Head of caudate nucleus (tissue), 42 donors: Measurements from ENCODE around the gene APBB2.
A peak's percentile ranks its signal among the peaks of the same experiment; 100 is the strongest.
"Not testable (repeated sequence)": the region's sequence is repeated elsewhere in the genome, so short reads cannot be mapped to it uniquely, and the experiment has no call there.

Experiments
- DNase-seq, 42 donors: peaks; one replicate each; pipeline versions ENCODE4 v3.0.0 to v3.0.0-alpha.2; 2020 to 2021; ENCODE audit warnings: mixed read lengths in 7 of 42
- intact Hi-C: fragments of 100-400 bp; cut with DNase I; formaldehyde crosslinking; loops from one replicate; pipeline ENCODE4 v1.15.0; 2022

APBB2 gene

DNA sequence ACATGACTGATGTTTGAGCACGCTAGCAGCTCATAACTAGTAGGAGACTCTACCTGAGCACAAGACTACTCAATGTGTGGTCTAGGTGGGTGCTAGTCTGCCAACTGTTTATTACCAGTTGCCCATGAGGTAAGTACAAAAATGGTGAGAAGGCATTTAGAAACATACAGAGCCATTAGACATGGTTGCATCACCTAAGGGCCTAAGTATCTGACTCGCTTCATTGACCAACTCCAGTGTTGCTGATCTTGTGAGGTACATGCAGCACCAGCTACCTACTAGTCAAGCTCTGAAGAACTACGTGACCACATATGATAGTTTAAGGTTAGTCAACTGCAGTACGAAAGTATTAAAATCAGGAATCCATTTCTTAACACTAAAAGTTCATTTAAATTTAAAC lies 39.9 kb downstream of the APBB2 start:
- intact Hi-C loops: no loop called here

DNA sequence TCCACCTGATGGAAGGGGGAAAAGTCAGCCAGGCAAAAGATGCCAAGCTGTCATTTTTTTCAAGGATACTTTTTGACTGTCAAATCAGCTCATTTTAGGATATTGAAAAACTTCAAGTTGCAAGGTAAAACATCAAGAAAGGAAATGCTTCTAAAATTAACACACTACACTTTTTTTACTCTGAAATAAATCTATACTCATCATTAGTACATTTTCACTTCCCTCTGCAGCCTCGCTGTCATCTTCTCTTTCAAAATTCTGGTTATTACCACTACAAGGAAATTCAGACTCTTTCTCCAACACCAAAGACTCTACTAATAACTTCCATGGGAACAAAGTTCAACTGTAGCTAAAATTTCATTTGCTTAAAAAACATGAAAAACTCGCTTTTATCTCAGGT lies 41.6 kb downstream of the APBB2 start:
- intact Hi-C loops: no loop called here

More for the DNA sequence above, 39.9 kb downstream of the APBB2 start:
- DNase-seq: no peak

DNA sequence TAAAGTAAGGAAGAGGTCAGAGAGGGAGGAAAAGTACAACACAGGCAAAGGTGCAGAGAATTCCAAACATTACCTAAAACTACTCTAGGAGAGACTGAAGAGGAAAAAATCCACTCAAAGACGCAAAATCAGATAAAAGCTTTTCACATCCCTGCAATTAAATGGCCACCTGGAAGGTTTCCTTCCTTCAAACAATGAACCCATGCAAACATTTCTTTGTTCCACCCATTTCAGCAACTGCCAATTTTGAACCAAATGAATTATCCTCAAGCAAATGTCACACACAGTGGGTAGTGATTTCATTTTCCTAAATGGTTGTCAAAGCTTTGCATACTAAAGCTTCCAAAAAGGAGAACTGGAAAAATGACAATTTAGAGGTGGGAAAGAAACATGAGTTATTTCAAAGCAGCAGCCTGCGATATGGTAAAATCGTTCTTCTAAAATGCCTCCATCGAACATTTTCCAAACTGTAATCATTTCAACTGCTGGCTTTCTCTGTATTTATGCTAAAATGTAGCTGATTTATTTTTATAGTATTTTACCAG lies 45.0 kb downstream of the APBB2 start:
- intact Hi-C loops: no loop called here
- DNase-seq: no peak

More for the DNA sequence above, 41.6 kb downstream of the APBB2 start:
- no peak for DNase-seq

DNA sequence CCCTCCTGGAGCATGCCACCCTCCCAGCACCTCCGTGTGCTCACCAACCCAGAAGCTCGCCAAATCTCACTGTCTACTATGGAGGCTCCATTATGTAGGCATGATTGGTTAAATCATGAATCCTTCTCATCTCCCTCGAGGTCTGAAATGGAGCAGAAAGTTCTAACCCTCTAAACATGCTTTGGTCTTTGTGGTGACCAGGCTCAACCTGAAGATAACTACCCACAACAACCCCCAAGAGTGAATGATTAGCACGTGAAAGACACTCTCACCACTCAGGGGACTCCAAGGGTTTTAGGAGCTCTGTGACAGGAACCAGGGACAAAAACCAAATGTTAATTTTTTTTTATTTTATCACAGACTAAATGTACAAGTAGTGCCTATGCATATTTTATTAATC lies 47.2 kb downstream of the APBB2 start:
- intact Hi-C loops: no loop called here
- DNase-seq: no peak

DNA sequence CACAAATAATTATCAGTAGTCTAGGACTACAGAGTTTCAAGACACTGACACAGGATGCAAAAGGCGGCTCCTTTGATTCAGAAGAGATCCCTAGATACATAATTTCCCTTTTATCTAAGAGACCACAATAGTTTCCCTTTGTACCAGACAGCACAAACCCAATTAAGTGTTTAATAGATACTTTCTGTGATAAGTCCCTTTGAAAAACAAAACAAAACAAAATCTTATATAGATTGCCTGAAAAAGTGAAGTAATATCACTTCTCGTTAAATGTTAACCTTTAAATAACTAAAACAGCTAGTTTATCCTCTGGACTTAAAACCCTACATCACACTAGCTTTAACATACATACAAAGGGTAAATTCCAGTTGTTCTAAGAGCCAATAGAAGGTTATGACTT lies 49.9 kb downstream of the APBB2 start:
- intact Hi-C loops: no loop called here
- no peak for DNase-seq

DNA sequence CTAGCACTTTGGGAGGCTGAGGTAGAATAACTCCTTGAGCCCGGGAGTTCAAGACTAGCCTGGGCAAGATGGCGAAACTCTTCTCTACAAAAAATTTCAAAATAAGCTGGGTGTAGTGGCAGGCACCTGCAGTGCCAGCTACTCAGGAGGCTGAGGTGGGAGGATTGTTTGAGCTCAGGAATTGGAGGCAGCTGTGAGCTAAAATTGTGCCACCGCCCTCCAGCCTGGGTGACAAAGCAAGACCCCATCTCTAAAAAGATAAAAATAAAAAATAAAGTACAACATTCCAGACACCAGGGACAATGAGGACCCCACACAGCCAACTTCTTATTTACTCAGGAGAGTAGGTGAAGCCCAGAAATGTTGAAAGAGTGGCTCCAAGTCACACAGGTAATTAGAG lies 53.0 kb downstream of the APBB2 start:
- intact Hi-C loops: no loop called here
- DNase-seq: no peak

DNA sequence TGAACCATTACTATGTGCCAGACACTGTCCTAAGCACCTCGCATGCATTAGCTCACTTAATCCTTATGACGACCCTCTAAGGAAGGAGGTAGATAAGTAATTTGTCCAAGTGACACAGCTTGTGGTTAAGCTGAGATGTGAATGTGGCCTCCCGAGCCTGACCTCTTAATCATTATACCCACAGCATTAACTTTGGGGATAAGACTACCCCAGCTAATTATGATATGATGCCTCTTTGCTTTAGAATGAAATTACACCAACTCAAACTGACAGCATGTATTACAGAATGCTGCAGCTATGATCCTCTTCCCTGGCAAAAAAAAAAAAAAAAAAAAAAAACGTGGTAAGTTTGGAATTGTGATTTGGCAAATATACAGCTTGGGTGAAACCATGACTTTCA lies 53.5 kb downstream of the APBB2 start:
- intact Hi-C loops: no loop called here
- no peak for DNase-seq

DNA sequence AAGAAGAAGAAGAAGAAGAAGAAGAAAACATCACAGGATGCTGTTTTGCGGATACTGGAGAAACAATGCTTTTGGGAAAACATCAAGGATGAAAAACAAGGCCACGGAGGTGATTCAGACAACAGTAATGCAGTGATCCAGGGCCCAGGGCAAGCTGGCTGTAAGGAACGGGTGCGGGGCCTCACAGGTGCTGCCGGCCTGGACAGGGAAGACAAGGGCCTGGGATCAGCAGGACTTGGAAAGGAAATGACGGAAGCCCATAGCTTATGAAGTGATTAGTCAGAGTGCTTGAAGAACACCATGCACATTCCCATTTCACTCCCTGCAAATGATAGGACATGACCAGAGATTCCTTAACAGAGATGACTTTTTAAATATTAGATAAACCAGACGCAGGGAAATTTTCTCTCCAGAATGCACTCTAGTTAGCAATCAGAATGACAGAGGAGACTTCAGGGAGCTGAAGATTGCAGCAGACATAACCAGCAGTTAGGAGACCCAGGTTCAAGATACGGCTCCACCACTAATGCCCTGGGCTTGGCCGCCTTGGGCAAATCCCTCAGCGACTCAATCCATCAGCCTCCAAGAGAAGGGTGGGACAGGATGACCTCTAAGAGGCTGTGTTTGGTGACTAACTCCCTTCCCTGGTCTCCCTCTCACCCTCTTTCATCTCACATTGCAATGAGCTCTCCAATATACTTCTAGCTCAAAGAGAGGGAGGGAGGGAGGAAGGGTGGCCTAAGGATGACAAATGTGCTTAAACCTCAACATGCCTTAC lies 54.1 kb downstream of the APBB2 start:
- intact Hi-C loops: no loop called here

DNA sequence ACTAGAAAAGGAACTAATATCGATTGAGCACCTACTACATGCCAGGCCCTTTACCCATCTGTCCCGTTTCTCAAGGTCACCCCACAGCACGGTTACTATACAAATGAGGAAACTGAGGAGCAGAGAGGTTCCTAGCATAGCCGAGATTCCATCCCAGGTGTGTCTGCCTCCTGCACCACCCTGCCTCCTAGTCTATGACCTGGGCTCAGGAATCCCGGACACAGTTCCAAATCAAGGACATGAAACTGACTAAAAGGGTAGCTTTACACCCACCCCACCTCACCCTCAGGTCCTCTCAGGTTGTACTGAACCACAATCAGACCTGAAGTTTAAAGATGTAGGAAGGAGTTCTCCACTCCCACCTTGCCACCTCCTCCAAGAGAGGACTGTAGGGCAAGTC lies 55.6 kb downstream of the APBB2 start:
- DNase-seq: no peak

More for the DNA sequence above, 54.1 kb downstream of the APBB2 start:
- no peak for DNase-seq

DNA sequence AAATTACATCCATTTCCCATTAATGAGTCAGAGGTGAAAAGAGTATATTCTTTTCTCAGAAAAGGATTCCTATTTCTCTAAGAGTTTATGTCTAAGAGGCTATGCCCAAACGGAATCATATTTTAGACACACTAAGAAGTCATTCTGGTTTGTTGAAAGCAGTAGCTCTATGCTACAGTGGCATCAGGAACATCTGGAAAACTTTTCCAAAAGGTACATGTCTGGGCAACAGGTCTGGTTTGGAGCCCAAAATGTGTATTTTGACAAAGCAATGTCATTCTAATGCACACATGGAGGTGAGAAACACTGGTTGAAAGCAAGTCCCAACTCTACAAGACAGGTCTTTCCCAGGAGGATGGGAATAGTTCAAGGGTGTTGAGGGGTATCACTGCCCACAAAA lies 56.1 kb downstream of the APBB2 start:
- no peak for DNase-seq
- intact Hi-C loops: no loop called here

More for the DNA sequence above, 55.6 kb downstream of the APBB2 start:
- intact Hi-C loops: no loop called here

DNA sequence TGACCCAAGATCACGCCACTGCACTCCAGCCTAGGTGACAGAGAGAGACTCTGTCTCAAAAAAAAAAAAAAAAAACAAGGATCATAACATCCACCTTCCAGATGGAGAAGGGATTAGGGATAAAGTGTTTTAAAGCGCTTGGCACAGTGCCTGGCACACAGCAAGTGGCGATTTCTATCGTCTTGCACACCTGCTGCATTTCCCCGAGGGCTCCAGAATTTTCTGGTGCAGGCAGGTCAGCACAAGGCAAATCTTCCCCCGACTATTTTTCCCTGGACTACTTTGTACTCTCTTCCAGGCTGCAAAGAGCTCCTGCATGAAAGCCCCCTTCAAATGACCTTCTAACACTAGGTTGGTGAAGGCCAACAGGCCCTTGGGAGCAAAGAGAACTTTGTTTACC lies 57.3 kb downstream of the APBB2 start:
- no peak for DNase-seq
- intact Hi-C loops: no loop called here

DNA sequence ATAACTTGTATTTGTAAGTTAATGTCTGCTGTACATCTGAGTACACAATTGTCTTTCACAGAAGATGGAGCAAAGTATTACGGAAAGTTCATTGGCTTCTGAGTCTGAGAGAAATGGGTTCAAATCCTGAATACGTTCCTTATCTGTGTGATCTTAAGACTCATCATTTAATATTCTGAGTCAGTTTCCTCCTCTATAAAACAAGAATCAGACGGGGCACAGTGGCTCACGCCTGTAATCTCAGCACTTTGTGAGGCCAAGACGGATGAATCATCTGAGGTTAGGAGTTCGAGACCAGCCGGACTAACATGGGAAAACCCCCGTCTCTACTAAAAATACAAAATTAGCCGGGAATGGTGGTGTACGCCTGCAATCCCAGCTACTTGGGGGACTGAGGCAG lies 57.8 kb downstream of the APBB2 start:
- no peak for DNase-seq
- intact Hi-C loops: no loop called here

DNA sequence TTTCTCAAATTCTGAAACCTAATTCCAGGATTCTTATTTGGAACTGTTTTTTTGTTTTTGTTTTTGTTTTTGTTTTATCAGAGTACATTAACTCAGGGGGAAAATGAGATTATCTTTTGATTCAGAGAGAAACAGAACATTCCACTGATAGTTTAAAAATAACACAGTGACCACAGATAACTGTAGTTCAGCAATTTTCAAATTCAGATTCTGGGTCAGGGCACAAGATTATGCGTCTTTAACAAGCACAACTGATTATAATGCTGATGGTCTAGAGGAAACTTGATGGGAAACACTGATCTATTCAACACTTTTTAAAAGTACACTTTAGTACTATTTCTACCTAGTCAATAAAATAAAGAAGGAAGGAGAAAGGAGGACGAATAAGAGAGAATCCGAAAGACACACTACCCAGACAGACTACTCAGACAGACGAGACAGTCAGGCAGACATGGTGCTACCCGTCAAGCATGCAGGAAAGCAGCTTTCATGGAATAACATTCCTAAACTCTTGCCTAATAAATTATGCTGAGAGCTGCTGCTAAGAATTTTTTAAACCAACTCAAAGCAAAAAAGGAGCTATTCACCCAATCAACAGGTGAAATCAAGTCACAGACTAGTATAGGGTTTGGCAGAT lies 59.0 kb downstream of the APBB2 start:
- intact Hi-C loops: no loop called here
- no peak for DNase-seq

DNA sequence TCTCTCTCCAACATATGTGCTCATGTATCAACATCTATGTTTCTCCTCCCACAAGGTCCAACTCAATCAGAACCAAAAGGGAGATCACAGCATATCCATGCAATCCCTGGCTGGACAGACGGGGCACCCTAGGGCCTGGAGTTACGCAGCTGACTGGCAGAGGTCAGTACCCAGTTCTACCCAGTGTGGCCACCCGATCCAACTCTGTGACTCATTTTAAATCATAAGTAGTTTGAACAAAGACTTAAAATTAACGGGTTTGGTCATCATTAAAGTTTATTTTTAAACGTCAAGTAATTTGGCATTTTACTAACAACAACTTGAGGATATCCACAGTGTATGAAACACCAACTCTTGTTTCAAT lies 59.5 kb downstream of the APBB2 start:
- DNase-seq: peak in 41 of 42 donors; percentile 22 to 86 (median 65)
- intact Hi-C loops: no loop called here

DNA sequence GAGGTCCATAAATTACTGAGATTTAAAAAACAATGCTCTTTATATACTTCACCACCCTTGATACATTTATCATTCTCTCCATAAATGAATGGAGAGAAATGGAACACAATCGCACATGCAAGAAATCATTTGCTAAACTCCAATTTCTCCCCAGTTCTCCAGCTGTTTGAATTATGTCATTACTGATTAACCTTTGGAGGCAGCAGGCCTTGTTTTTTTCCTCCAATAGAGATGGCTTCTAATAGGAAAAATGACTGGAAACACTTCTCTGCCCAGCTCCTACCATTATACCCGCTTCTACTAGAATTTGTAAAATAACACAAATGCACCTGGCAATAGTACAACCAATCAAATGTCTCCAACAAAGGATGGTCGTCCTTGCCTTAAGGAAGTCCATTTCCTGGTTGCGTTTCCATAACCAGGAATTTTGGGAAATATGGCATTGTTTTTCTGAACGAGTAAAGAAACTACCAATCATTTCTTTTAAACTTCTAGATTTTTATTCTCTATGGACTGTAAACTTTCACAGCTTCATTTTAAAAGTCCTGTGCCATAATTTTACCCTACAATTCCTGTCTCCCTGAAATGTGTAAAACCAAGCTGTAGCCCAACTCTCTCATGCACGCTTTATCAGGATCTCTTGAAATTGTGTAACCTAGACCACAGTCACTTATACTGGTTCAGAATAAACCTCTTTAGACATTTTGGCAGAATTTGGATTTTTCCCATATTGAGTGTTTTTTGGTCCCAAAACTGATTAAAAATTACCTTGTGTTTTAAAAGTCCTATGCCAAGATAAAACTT lies 60.1 kb downstream of the APBB2 start:
- DNase-seq: no peak
- intact Hi-C loops: no loop called here

DNA sequence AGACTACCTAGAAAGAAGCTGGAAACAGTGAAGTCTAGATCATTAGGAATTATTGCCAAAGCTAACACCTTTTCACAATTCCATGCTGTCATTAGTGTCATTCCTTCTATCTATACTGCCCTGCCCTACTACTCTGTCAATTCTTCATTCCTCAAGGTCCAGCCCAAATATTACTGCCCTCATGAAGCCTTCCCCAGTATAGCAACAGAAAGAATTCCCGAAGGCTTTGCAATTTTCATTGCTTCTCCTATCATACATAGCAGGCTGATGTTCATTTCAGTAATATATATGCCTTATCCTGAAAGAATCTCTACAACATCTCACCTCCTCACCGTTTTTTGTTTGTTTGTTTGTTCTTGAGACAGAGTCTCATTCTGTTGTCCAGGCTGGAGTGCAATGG lies 63.9 kb downstream of the APBB2 start:
- intact Hi-C loops: no loop called here

DNA sequence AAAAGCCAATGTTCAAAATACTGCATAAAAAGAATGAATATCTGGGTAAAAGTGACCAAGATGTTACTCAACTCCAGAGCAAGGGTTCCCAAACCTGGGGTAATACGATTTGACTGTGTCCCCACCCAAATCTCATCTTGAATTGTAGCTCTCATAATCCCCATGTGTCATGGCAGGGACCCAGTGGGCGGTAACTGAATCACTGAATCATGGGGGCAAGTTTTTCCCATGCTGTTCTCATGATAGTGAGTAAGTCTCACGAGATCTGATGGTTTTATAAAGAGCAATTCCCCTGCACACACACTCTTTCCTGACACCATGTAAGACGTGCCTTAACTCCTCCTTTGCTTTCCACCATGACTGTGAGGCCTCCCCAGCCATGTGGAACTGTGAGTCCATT lies 64.8 kb downstream of the APBB2 start:
- intact Hi-C loops: loop anchor here (10.0 kb wide), 1 partner anchor 55 kb away; no protein-coding TSS in a partner anchor

More for the DNA sequence above, 63.9 kb downstream of the APBB2 start:
- DNase-seq: no peak

DNA sequence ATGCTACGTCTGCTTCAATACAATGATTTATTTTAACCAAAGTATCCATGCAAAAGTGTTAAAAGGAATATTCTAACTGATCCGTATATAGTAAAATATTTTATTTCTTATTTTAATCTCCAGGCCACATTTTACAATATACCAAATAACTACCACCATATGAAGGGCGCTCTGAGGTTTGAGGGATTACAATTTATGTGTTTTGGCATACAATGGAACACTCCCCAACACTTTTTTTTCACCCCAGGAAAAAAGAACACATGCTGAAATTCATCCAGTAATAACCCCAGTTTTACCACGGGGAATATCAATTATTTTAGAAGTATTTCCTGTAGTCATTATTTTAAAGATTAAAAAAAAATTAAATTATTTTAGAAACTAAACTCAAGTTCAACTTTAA lies 65.4 kb downstream of the APBB2 start:
- DNase-seq: no peak
- intact Hi-C loops: loop anchor here (10.0 kb wide), 1 partner anchor 56 kb away; no protein-coding TSS in a partner anchor

More for the DNA sequence above, 64.8 kb downstream of the APBB2 start:
- DNase-seq: not testable (repeated sequence)

DNA sequence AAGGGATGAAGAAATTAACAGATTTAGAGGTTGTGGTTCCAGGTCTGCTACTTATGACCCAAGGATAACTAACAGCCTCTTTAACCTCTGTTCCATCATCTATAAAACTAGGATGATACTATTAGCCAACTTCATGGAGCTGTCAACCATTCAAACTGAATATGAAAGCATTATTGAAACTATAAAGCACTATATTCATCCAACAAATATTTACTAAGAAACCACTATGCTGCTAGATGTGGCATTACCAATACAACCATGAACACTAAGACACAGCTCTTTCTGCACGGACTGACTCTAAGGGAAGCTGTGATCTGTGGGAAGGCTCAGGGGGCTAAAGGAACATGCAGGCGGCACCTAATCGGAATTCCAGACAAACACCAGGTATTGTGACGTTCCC lies 66.0 kb downstream of the APBB2 start:
- intact Hi-C loops: loop anchor here (10.0 kb wide), 1 partner anchor 57 kb away; no protein-coding TSS in a partner anchor
- no peak for DNase-seq

DNA sequence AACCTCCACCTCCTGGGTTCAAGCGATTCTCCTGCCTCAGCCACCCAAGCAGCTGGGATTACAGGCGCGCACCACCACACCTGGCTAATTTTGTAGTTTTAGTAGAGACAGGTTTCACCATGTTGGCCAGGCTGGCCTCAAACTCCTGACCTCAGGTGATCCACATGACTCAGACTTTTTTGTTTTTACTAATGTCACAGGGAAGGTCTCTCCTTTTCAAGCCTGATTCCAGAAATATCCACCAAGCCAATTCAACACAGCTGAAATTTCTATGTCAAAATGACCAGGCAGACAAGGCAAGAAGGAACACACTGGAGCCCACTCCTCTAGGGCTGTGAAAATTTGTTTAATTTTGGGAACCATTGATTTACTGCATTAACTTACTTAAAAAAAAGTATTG lies 66.8 kb downstream of the APBB2 start:
- DNase-seq: not testable (repeated sequence)
- intact Hi-C loops: loop anchor here (10.0 kb wide), 1 partner anchor 57 kb away; no protein-coding TSS in a partner anchor
